Cardiac fibroblast (primary cell): ENCODE measurements around the gene SKAP2.
A peak's percentile ranks its signal among the peaks of the same experiment; 100 is the strongest.

ENCODE experiments used
- DNase-seq, 2 donors: peaks; one replicate each; pipeline versions ENCODE4 v3.0.0 to v3.0.0-alpha.2; 2010; ENCODE audit warnings: low read depth in 2 of 2
- H3K4me3 ChIP-seq, 2 donors: replicated peaks in 1 of 2; 1 replicate in 1 of 2; 2 replicates in 1 of 2; pipeline ENCODE4 v1.5.1; 2011; ENCODE audit warnings: low read depth in 2 of 2, low read length in 2 of 2, mild to moderate bottlenecking in 2 of 2, moderate library complexity in 1 of 2
- TF ChIP-seq, protein P1 (sequence below): IDR thresholded peaks from one replicate; pipeline ENCODE4 v1.5.1; 2011; ENCODE audit warnings: low read depth, mild to moderate bottlenecking, low read length, inconsistent platforms

Gene SKAP2

DNA sequence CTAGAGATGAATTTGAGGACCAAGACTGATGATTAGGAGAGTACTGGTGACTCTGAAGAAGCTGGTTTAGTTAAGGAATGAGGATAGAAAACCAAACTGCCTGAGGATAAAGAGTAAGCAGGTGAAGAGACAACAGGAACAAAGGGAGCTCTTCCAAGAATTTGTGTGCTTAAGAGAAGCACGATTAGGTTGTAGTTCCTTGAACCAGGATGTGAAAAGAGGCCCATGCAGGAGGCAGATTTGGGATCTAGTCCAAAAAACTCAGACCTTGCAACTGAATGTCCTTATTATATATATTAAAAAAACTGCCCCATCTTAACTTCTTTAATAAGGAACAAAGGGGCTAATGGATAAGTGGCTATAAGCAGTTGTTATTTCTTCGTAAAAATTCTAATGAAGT lies 150.4 kb downstream of the SKAP2 start:
- H3K4me3 ChIP-seq, result no peak overlapping the region
- no peak for DNase-seq
- TF ChIP-seq, protein P1, sequence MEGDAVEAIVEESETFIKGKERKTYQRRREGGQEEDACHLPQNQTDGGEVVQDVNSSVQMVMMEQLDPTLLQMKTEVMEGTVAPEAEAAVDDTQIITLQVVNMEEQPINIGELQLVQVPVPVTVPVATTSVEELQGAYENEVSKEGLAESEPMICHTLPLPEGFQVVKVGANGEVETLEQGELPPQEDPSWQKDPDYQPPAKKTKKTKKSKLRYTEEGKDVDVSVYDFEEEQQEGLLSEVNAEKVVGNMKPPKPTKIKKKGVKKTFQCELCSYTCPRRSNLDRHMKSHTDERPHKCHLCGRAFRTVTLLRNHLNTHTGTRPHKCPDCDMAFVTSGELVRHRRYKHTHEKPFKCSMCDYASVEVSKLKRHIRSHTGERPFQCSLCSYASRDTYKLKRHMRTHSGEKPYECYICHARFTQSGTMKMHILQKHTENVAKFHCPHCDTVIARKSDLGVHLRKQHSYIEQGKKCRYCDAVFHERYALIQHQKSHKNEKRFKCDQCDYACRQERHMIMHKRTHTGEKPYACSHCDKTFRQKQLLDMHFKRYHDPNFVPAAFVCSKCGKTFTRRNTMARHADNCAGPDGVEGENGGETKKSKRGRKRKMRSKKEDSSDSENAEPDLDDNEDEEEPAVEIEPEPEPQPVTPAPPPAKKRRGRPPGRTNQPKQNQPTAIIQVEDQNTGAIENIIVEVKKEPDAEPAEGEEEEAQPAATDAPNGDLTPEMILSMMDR, result no peak

DNA sequence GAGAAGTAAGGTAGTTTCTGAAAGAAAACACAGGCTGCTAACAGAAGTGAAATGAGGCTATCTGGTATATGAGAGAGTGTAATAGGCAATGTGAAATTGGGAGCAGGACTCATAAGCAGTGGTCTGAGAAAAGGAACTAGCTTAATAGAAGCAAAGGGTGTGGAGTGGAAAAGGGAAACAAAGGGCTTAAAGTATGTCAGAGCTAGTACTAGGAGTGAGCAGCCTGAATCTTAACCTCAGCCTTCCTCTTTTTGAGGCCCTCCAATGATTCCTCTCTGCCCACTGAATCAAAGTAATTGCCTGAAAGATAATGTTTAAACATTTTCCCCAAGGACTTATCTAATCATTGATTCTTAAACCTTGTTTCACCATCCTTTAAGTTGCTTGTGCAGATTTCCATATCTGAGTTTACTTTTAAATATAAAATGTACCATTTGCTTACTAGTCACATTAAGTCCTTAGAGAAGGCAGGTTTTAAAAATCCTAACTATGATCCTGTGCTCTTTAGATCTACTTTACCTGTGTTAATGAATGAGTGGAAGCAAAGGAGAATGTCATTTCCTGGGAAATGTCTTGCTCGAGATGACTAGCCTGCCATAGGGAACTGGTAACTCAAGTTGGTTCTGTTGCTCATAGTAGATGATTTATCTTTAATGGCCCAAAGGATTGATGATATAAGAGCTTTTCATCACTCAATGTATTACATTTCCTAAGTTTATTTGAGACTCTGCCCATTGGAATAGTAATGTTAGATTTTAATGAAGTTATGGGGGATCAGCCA lies 155.0 kb downstream of the SKAP2 start:
- H3K4me3 ChIP-seq, result no peak overlapping the region
- DNase-seq, result no peak
- TF ChIP-seq, protein P1, result no peak

DNA sequence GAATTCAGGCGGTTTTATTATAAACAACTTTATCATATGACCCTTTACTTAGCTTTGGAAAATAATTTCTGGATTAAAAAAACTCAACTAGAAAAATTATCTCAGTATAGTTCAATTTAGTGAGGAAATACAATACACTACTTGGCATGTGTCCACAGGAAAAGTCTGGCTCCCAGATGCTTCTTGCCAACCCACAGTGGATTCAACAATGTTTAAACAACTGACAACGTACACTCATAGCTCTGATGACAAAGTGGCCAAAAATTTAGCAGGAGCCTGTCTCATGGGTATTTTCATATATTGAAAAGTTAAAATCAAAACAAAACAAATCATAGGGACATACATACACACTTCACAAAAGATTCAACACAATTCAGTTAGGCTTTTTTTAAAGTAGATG lies 158.8 kb downstream of the SKAP2 start:
- DNase-seq, result peak; percentile 88 to 94

DNA sequence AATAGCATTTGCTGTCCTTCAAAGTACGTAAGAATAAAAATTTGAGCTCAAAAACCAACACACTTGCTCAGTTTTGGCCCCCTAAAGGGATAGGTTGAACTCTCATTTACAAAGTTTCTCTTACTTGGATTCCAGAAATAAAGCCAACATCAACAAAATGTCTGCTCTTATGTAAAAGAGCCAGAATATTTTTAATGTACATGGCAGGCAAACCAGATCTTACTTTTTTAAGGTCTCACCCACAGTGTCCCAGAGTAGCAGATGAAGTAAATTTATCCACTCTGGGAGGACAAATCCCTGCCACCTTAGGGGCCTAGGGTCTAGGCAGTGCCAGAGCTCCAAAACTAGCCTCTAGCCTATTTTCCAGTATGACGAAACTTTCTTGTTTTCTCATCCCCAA lies 159.6 kb downstream of the SKAP2 start:
- no peak overlapping the region for H3K4me3 ChIP-seq
- TF ChIP-seq, protein P1, result no peak
- peak; percentile 16 to 37 for DNase-seq

More for the DNA sequence above, 158.8 kb downstream of the SKAP2 start:
- TF ChIP-seq, protein P1, result no peak
- no peak overlapping the region for H3K4me3 ChIP-seq

DNA sequence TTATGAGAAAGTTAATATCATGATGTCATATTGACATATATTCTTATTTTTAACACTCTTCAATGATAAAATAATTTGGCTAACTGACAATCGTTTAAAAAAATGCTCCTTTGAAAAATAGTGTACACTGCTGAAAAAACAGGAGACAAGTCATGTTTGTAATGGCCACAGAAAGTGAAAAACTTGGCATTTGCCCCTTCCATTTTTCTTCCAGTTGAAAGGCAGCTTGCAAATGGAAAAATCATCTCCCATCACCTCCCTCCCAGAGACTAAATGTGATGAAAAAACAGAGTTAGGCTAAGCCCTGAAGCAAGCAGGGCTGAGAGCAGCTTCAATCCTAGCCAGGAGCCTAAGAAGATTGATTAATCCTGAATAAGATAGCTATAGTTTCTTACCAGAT lies 160.4 kb downstream of the SKAP2 start:
- TF ChIP-seq, protein P1, result no peak
- DNase-seq, result no peak

DNA sequence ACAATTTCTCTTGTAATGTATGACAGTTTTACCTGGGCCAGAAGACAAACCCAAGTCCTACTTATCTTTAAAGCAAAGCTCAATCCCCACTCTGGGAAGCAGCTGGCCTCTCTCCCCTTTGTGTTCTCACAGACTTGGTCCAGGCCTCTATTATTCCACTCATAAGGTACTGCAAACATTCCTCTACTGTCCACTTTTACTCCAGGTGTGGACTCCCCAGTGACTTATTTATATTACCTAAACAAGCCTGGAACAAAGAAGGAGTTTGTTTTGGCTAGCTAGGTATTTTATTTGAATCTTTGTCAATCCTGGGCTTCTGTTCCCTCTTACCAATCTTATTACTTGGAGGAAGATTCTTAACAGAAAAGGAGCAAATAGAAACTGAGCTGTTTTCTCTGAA lies 163.5 kb downstream of the SKAP2 start:
- no peak overlapping the region for H3K4me3 ChIP-seq
- DNase-seq, result no peak
- TF ChIP-seq, protein P1, result no peak

More for the DNA sequence above, 160.4 kb downstream of the SKAP2 start:
- no peak overlapping the region for H3K4me3 ChIP-seq
